Measurements from ENCODE around the gene EME2. TPM values are rescaled to one million over a fixed set of nuclear protein-coding genes. Genes with fewer than 3 reads are reported as not detected.

Gene EME2
- total RNA-seq, 1 donor from 2014 or later = 23.3 TPM

DNA sequence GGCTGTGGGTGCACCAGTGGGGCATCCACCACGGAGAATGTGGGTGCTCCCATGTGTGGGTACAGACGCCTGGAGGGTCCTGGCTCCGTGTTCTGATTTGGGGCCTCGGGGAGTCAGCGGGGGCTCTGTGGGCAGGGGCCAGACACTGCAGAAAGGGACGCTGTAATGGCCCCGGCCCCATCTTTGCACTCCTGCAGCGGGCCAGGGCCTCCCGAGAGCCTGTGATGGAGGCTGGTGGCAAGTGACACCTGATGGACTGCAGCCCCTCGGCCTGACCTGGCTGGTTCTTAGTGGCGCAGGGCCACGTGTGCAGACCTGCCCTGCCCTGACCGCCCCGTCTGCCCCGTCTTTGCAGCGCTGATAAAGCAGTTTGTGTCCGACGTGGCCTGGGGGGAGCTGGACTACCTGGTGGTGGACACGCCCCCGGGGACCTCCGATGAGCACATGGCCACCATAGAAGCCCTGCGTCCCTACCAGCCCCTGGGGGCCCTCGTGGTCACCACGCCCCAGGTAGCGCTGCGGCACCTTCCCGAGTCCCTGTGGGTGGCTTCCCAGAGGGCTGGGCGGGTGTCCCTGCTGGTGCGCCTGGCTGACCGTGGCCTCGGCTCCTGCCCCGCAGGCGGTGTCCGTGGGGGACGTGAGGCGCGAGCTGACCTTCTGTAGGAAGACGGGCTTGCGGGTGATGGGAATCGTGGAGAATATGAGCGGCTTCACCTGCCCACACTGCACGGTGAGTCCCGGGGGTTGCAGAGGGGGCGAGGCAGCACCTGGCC lies 14.9 kb downstream of the EME2 start:
- H3K4me2 ChIP-seq (ENCODE audit: low read length) = no peak overlapping the region
- H3K4me1 ChIP-seq (ENCODE audit: insufficient read depth, low read length) = peaks cover 4% of the 10 kb centered on the region
- Mint-ChIP-seq H3K36me3 (ENCODE audit: low read depth, unreplicated experiment) (no peaks in the 10 kb centered on the region), H3K27me3 (ENCODE audit: low read depth, unreplicated experiment) (no peaks in the 10 kb centered on the region), H3K4me3 (ENCODE audit: unreplicated experiment) (no peak overlapping the region), H3K9me3 (ENCODE audit: unreplicated experiment) (no peaks in the 10 kb centered on the region), H3K27ac (ENCODE audit: unreplicated experiment) (no peak overlapping the region), H3K4me1 (ENCODE audit: low read depth, unreplicated experiment) (no peaks in the 10 kb centered on the region)
- H3K4me3 ChIP-seq (ENCODE audit: insufficient read depth, low read depth, low read length) = no peak overlapping the region
- peaks cover 33% of the 10 kb centered on the region for H4K20me1 ChIP-seq (ENCODE audit: insufficient read depth, low read length)
- no peak for DNase-seq (ENCODE audit: low read depth)
- H3K9me3 ChIP-seq (ENCODE audit: insufficient read depth, low read depth, low read length) = no peaks in the 10 kb centered on the region
- no peak overlapping the region for H3K27ac ChIP-seq (ENCODE audit: low read depth, low read length)
- peaks cover 52% of the 10 kb centered on the region for H3K79me2 ChIP-seq (ENCODE audit: insufficient read depth, low read length)
- H3K9ac ChIP-seq (ENCODE audit: low read length) = no peak overlapping the region
- no peak overlapping the region for H2AFZ ChIP-seq (ENCODE audit: low read depth, low read length)
- TF ChIP-seq EZH2 (IDR thresholded peaks at IDR 0.05; ENCODE audit: insufficient read depth, low read length) = no peak
- H3K36me3 ChIP-seq (ENCODE audit: insufficient read depth, low read length) = peaks cover 2% of the 10 kb centered on the region
- H3K27me3 ChIP-seq (ENCODE audit: insufficient read depth, low read length) = no peaks in the 10 kb centered on the region
- no peak for FAIRE-seq

GRCh38 chr16:1788095-1788707 lies 15.6 kb downstream of the EME2 start:
- no peaks in the 10 kb centered on the region for H3K27me3 ChIP-seq (ENCODE audit: insufficient read depth, low read length)
- H3K4me3 ChIP-seq (ENCODE audit: insufficient read depth, low read depth, low read length) = no peak overlapping the region
- H3K36me3 Mint-ChIP-seq (ENCODE audit: low read depth, unreplicated experiment) = no peaks in the 10 kb centered on the region
- H4K20me1 ChIP-seq (ENCODE audit: insufficient read depth, low read length) = peaks cover 33% of the 10 kb centered on the region
- no peak overlapping the region for H3K9ac ChIP-seq (ENCODE audit: low read length)
- H3K9me3 Mint-ChIP-seq (ENCODE audit: unreplicated experiment) = no peaks in the 10 kb centered on the region
- no peak for DNase-seq (ENCODE audit: low read depth)
- H3K4me3 Mint-ChIP-seq (ENCODE audit: unreplicated experiment) = no peak overlapping the region
- FAIRE-seq = no peak
- H3K4me1 Mint-ChIP-seq (ENCODE audit: low read depth, unreplicated experiment) = no peaks in the 10 kb centered on the region
- no peak overlapping the region for H3K27ac ChIP-seq (ENCODE audit: low read depth, low read length)
- H3K27ac Mint-ChIP-seq (ENCODE audit: unreplicated experiment) = no peak overlapping the region
- peaks cover 49% of the 10 kb centered on the region for H3K79me2 ChIP-seq (ENCODE audit: insufficient read depth, low read length)
- H3K4me1 ChIP-seq (ENCODE audit: insufficient read depth, low read length) = peaks cover 4% of the 10 kb centered on the region
- H3K4me2 ChIP-seq (ENCODE audit: low read length) = no peak overlapping the region
- peaks cover 2% of the 10 kb centered on the region for H3K36me3 ChIP-seq (ENCODE audit: insufficient read depth, low read length)
- no peaks in the 10 kb centered on the region for H3K27me3 Mint-ChIP-seq (ENCODE audit: low read depth, unreplicated experiment)
- no peak for TF ChIP-seq EZH2 (IDR thresholded peaks at IDR 0.05; ENCODE audit: insufficient read depth, low read length)
- TF ChIP-seq, protein P1, sequence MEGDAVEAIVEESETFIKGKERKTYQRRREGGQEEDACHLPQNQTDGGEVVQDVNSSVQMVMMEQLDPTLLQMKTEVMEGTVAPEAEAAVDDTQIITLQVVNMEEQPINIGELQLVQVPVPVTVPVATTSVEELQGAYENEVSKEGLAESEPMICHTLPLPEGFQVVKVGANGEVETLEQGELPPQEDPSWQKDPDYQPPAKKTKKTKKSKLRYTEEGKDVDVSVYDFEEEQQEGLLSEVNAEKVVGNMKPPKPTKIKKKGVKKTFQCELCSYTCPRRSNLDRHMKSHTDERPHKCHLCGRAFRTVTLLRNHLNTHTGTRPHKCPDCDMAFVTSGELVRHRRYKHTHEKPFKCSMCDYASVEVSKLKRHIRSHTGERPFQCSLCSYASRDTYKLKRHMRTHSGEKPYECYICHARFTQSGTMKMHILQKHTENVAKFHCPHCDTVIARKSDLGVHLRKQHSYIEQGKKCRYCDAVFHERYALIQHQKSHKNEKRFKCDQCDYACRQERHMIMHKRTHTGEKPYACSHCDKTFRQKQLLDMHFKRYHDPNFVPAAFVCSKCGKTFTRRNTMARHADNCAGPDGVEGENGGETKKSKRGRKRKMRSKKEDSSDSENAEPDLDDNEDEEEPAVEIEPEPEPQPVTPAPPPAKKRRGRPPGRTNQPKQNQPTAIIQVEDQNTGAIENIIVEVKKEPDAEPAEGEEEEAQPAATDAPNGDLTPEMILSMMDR (IDR thresholded peaks at IDR 0.05; ENCODE audit: insufficient read depth, low read depth, low read length) = no peak
- no peaks in the 10 kb centered on the region for H3K9me3 ChIP-seq (ENCODE audit: insufficient read depth, low read depth, low read length)
- H2AFZ ChIP-seq (ENCODE audit: low read depth, low read length) = no peak overlapping the region

DNA sequence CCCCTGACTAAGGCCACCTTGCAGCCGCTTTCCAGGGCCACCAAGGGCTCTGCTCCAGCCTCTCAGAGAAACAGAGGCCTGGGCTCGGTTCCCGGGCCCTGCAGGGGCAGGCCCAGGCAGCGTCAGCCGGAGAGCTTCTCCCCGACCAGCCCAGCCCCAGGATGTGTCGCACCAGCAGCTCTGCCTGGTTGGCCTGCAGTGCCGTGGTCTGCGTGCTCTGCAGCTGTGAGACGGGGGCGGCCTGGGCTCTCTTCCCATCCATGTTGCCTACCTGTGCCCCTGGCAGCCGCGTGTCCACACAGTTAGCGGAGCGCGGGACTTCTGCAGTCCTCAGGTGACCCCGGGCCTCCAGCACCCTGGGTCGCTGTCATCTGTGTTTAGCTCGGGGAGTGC lies 16.1 kb downstream of the EME2 start:
- Histone ChIP-seq H2AFZ (ENCODE audit: low read depth, low read length) (no peak overlapping the region), H3K4me1 (ENCODE audit: insufficient read depth, low read length) (peaks cover 4% of the 10 kb centered on the region), H3K79me2 (ENCODE audit: insufficient read depth, low read length) (peaks cover 45% of the 10 kb centered on the region), H3K36me3 (ENCODE audit: insufficient read depth, low read length) (peaks cover 2% of the 10 kb centered on the region), H3K9me3 (ENCODE audit: insufficient read depth, low read depth, low read length) (no peaks in the 10 kb centered on the region), H3K27ac (ENCODE audit: low read depth, low read length) (no peak overlapping the region), H3K4me2 (ENCODE audit: low read length) (no peak overlapping the region), H4K20me1 (ENCODE audit: insufficient read depth, low read length) (peaks cover 33% of the 10 kb centered on the region), H3K9ac (ENCODE audit: low read length) (no peak overlapping the region), H3K27me3 (ENCODE audit: insufficient read depth, low read length) (no peaks in the 10 kb centered on the region), H3K4me3 (ENCODE audit: insufficient read depth, low read depth, low read length) (no peak overlapping the region)
- Mint-ChIP-seq H3K4me3 (ENCODE audit: unreplicated experiment) (peak overlapping the region; percentile 60), H3K4me1 (ENCODE audit: low read depth, unreplicated experiment) (no peaks in the 10 kb centered on the region), H3K9me3 (ENCODE audit: unreplicated experiment) (no peaks in the 10 kb centered on the region), H3K36me3 (ENCODE audit: low read depth, unreplicated experiment) (no peaks in the 10 kb centered on the region), H3K27me3 (ENCODE audit: low read depth, unreplicated experiment) (no peaks in the 10 kb centered on the region), H3K27ac (ENCODE audit: unreplicated experiment) (no peak overlapping the region)
- TF ChIP-seq EZH2 (IDR thresholded peaks at IDR 0.05; ENCODE audit: insufficient read depth, low read length) = no peak
- TF ChIP-seq, protein P1 (IDR thresholded peaks at IDR 0.05; ENCODE audit: insufficient read depth, low read depth, low read length) = no peak
- FAIRE-seq (no peak), DNase-seq (ENCODE audit: low read depth) (no peak)

All from astrocyte (in vitro differentiated cells and primary cell).